SIG-M5 (cell line): Measurements from ENCODE around the gene RGS9.
A peak's percentile ranks its signal among the peaks of the same experiment; 100 is the strongest.
"Not testable (repeated sequence)": the region's sequence is repeated elsewhere in the genome, so short reads cannot be mapped to it uniquely, and the experiment has no call there.

Experiments
- DNase-seq: peaks from one replicate; lab custom pipeline; 2025; lab: John Stamatoyannopoulos, UW

Gene RGS9

DNA sequence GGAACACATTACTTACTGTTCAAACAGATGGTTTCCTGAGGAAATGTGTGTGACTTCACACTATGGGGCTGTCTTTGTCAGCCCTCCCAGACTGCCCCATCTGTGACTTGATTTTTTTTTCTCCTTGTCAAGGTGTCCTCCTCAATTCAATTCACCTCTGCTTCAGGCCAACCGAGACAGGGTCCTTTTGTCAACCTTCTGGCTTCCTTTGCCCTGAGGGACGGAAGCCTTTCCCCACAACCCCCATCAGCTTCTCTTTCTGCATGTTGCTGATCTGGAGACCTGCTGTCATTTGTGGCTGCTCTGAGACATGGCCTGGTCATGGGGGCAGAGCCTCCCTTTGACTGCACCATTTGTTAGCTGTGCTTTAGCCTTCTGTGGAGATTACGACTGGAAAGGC is 21.3 kb upstream of the RGS9 start:
- DNase-seq: no peak

DNA sequence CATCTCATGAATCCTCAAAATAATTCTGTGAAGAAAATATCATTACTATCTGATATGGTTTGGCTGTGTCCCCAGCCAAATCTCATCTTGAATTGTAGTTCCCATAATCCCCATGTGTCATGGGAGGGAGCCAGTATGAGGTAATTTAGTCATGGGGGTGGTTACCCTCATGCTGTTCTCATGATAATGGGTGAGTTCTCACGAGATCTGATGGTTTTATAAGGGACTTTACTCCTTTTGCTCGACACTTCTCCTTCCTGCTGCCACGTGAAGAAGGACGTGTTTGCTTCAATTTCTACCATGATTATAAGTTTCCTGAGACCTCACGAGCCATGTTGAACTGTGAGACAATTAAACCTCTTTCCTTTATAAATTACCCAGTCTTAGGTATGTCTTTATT is 20.7 kb upstream of the RGS9 start:
- DNase-seq: not testable (repeated sequence)

GRCh38 chr17:65117384-65118035 is 19.7 kb upstream of the RGS9 start:
- no peak for DNase-seq

- no peak for DNase-seq
Measured at GRCh38 chr17:65121368-65121767, 15.8 kb upstream of the RGS9 start.

- no peak for DNase-seq
Measured at GRCh38 chr17:65121916-65122806, 15.0 kb upstream of the RGS9 start.

GRCh38 chr17:65122836-65123756 is 14.1 kb upstream of the RGS9 start:
- peak; percentile 62 for DNase-seq

GRCh38 chr17:65123757-65124675 is 13.2 kb upstream of the RGS9 start:
- no peak for DNase-seq

GRCh38 chr17:65130832-65131231 is 6.3 kb upstream of the RGS9 start:
- DNase-seq: no peak

GRCh38 chr17:65131240-65131639 is 5.9 kb upstream of the RGS9 start:
- no peak for DNase-seq

- no peak for DNase-seq
Measured at GRCh38 chr17:65131946-65132345, 5.2 kb upstream of the RGS9 start.

DNA sequence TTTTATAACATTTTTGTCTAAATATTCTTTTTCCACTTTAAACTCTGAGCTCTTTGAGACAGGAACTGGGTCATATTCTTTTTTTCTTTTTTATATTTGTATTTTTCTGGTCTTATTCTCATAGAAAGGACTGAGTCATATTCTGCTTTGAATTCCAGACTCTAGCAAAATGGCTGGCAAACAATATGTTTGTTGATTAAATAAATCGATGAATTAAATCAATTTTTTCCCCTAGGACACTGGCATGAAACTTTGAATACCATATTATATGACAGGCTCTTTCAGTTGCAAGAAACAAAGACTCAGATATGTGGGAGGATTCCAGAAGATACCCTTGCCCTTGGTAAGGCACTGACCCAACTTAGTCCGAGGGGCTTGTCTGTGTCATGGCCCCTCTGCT is 3.1 kb upstream of the RGS9 start:
- DNase-seq: no peak

GRCh38 chr17:65139101-65139764 is 2.1 kb downstream of the RGS9 start:
- DNase-seq: no peak

GRCh38 chr17:65142247-65142646 is 5.1 kb downstream of the RGS9 start:
- no peak for DNase-seq

GRCh38 chr17:65143889-65144604 is 6.9 kb downstream of the RGS9 start:
- no peak for DNase-seq

DNA sequence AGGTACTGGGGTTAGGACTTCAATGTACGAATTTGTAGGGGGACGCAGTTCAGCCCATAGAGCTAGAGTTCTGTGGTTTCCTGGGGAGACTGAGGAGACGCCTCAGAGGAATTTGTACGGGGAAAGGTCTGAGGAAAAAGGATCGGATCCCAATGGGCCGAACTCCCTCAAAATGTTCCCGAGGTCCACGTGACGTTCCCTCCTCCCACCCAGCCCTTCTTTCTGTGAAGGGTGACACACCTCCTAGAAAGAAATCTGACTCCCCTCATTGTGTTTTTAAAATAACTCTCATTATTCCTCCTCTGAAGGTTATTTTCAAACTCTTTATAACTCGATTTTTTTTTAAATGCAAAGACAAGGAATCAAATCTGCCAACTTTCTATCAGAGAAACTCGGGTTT is 8.6 kb downstream of the RGS9 start:
- no peak for DNase-seq

DNA sequence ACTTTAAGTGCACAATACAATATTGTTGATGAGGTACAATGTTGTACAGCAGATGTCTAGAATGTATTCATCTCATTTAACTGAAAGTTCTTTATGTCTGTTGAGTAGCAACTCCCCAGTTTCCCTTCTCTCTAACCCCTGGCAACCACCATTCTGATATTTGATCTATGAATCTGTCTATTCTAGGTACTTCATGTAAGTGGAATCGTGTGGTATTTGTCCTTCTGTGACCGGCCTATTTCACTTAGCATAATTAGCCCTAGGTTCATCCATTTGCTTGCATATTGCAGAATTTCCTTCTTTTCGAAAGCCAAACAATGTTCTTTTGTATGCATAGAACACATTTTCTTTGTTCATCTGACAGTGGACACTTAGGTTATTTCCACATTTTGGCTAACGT is 10.8 kb downstream of the RGS9 start:
- DNase-seq: no peak

- peak; percentile 91 for DNase-seq
Measured at GRCh38 chr17:65154770-65155589, 17.8 kb downstream of the RGS9 start.

- DNase-seq: no peak
Measured at GRCh38 chr17:65155622-65156021, 18.5 kb downstream of the RGS9 start.

DNA sequence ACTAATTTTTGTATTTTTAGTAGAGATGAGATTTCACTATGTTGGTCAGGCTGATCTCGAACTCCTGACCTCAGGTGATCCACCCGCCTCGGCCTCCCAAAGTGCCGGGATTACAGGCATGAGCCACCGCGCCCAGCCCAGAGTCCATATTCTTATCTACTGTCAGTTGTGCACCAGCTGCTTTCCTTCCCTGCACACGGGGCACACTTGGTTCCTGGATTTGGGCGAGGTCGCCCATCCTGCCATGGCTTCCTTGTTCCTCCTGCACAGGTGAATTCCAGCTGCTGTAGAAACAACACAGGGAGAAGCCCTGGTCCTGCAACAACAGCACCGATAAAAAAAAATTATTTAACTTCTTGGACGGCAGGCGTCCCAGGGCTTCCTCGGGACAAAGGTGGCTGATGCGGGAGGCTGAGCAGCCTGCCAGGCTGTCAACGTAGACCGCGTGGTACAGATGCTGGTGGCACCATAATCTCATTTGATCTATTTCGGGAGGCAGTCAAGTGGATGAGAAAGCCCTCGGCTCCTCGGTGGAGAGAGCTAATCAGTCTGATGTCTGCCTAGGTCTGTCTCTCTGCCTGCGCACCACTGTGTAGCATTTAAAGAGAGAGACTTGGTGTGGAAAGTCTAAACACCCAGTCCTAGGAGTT is 19.1 kb downstream of the RGS9 start:
- DNase-seq: no peak
